ENCODE data around the gene ADGRV1.
A peak's percentile ranks its signal among the peaks of the same experiment; 100 is the strongest.

The ADGRV1 gene, protein sequence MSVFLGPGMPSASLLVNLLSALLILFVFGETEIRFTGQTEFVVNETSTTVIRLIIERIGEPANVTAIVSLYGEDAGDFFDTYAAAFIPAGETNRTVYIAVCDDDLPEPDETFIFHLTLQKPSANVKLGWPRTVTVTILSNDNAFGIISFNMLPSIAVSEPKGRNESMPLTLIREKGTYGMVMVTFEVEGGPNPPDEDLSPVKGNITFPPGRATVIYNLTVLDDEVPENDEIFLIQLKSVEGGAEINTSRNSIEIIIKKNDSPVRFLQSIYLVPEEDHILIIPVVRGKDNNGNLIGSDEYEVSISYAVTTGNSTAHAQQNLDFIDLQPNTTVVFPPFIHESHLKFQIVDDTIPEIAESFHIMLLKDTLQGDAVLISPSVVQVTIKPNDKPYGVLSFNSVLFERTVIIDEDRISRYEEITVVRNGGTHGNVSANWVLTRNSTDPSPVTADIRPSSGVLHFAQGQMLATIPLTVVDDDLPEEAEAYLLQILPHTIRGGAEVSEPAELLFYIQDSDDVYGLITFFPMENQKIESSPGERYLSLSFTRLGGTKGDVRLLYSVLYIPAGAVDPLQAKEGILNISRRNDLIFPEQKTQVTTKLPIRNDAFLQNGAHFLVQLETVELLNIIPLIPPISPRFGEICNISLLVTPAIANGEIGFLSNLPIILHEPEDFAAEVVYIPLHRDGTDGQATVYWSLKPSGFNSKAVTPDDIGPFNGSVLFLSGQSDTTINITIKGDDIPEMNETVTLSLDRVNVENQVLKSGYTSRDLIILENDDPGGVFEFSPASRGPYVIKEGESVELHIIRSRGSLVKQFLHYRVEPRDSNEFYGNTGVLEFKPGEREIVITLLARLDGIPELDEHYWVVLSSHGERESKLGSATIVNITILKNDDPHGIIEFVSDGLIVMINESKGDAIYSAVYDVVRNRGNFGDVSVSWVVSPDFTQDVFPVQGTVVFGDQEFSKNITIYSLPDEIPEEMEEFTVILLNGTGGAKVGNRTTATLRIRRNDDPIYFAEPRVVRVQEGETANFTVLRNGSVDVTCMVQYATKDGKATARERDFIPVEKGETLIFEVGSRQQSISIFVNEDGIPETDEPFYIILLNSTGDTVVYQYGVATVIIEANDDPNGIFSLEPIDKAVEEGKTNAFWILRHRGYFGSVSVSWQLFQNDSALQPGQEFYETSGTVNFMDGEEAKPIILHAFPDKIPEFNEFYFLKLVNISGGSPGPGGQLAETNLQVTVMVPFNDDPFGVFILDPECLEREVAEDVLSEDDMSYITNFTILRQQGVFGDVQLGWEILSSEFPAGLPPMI (N-terminal part only)

DNA sequence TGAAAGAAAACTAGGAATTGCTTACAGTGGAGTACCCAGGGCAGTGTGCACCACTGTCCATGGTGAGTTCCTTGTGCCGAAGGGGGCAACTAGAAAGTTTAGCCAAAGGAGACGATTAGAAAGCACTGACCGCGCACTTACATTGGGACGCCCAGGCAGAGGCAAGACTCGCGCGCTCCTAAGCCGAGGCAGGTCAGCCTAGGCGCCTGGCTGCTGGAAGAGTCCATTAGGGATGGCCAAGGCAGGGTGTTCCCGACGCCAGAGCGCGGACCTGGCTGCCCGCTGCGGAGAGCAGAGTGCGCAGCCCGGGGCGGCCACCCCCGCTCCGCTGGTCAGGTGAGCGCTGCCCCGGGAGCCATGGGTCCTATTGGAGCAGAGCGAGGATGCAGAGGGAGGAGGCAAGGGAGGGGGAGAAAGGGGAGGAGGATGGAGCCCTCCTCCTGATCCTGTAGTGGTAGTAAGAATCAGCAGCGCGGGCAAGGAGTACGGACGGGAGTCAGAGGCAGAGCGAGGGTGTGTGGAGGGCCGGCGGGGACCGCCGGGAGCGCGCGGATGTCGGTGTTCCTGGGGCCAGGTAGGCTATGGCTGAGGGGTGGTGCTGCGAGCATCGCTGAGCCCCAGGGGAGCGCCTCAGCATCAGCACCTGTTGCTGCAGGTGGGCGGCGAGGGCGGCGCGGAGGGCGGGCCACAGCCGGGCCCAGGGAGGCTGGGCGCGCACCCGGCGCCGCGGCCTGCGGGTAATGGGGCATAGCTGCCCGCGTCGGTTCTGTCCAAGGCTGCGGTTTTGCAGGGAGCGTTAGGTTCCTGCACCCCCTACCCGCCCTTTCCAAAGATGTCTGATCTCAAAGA is at the start of gene ADGRV1:
Gene ADGRV1 (plus strand): TSS at position 454 of the 849 bp plus-strand sequence. CDS start 99 bp downstream, at position 553.
- peak; percentile 89 for DNase-seq

- no peak for DNase-seq
Observed at GRCh38 chr5:90510438-90510837, 48.2 kb upstream of the ADGRV1 start.

GRCh38 chr5:90514520-90514919 is 44.1 kb upstream of the ADGRV1 start:
- DNase-seq: no peak

- no peak for DNase-seq
Observed at GRCh38 chr5:90518661-90519060, 39.9 kb upstream of the ADGRV1 start.

DNA sequence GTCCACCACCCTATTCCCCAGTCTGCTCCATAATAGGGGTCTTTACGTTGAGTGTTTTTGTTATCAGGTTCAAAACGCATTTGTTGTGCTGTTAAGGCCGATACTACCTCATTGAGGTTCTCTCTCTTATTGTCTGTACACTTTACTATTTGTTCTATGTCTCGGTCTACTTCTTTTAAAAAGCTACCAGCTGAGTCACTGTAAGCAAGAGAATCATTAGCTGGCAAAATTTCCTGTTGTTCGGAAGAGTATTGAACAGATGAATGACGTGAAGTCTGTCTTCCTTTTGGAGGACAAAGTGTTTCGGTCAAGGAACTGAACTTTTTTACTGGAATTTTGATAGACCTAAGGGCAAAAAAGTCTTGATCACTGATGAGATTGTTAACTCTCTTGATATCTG is 39.5 kb upstream of the ADGRV1 start:
- DNase-seq: no peak

GRCh38 chr5:90528601-90529193 is 29.9 kb upstream of the ADGRV1 start:
- DNase-seq: no peak

DNA sequence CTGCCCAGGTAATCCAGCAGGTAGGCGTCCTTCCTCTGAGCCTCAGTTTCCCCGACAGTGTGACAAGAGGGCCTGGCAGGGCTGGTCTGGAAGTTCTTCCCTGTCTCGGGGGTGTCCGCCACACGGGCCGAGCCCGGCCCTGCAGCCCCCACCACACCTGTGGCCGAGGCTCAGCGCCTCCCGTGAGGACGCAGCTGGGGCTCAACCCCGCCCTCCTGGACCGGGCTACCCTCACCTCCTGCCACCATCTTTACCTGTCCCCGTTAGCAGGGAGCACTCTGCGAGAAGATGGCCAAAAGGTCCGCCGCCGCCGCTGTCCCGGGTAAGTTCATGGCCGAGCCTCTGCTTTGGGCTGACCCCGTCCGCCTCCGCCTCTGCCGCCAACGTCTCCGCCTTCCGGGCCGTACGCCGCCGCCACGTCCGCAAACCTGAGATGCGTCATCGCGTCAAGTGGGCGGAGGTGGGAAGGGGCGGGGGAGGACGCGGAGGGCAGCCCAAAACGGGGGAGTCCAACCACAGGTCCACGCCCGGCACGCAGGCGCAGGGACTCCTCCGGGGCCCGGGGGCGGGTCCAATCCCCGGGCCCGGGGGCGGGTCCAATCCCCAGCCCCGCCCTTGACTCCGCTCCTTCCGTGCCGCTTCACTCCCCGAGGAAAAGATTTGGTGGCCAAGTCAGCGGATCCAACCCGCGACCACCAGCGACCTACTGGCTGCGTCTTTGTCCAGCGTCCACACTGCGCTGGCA is 29.2 kb upstream of the ADGRV1 start, which contains the start of gene LYSMD3:
Gene LYSMD3 (minus strand): TSS at position 391 of the 745 bp plus-strand sequence. CDS start 4,295 bp downstream, outside the sequence.
- DNase-seq: peak; percentile 80

DNA sequence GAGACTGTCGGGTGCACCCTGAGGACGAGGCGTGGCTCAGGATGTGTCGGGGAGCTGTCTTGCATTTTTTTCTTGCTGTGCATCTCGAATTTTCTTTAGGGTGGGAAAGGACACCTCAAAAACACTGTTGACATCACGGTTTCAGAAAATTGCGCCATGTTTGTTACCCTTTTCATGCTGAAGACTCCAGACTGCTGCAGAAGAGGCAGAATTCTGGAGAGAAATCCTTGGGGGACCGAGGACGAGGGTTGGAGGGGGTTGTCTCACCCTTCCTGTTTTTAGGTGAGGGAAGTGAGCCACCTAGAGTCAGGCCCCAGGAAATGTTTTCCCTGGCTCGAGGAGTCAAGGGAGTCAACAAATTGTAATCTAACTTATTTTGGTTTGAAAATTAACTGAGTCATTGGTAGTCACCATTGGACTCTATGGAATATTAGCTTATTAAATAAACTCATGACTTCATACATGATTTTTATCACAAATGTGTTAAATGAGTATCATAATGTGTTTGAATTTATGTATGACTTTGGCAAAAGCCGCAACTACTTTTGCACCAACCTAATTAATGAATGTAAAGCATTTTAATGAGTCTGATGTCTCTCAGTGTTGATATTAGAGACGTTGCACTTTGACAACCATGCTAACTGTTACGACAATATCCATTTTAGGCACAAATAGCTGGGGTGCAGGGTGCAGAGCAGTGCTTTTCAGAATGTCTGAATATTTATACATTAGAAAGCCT is 28.5 kb upstream of the ADGRV1 start:
- DNase-seq: no peak

- no peak for DNase-seq
Observed at GRCh38 chr5:90530736-90531487, 27.7 kb upstream of the ADGRV1 start.

DNA sequence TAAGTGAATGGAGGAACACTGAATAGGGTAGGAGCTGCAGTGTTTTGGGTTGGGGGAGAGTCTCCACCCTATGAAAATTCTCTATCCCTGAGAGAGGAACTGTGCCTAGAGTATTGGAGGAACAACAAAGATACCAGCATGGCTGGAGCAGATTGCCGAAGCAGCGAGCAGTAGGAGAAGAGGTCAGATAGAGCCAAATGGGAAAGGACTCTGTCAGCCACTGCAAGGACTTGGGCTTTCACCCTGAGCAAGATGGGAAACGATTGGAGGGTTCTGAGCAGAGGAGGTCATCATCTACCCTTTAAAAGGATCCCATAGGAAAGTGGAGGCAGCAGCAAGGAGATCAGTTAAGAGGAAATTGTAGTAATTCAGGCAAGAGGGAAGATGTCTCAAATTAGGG is 24.8 kb upstream of the ADGRV1 start:
- DNase-seq: no peak

DNA sequence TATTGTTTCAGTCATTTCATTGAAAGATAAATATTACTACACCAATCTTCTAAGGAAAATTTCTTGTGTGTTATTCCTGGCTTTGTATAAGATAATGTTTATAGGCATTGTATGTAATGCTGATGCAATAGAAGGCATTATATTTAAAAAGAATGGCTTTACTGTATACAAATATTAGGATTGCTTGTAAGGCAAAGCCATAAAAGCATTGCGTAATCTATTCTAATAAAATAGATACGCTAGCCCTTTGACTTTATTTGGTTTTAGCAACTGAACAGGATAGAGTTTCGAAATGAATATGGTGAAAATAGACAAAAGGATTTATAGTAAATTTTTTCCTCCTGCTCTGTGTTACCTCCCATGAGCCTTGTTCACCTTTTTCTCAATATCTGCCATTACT is 23.7 kb upstream of the ADGRV1 start:
- DNase-seq: no peak

DNA sequence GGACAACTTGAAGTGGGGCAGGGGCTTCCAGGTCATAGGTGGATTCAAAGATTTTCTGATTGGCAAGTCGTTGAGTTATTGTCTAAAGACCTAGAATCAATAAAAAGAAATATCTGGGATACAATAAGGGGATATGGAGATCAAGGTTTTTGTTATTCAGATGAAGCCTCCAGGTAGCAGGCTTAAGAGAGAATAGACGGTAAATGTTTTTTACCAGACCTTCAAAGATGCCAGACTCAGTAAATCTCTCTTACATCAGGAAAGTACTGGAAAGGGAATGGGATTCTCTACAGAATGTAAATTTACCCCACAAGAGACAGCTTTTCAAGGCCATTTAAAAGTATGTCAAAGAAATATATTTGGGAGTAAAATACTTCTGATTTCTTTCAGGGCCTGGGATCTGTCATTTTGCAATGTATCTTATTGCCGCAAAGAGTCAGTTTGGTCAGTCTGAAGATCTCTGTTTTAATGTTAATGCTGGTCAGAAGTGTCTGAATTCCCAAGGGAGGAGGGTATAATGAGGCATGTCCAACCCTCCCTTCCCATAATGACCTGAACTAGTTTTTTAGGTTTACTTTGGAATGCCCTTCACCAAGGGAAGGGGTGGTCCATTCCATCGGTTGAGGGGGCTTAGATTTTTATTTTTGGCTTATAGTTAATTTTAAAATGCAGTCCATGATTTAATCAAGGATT is 15.6 kb upstream of the ADGRV1 start:
- no peak for DNase-seq

DNA sequence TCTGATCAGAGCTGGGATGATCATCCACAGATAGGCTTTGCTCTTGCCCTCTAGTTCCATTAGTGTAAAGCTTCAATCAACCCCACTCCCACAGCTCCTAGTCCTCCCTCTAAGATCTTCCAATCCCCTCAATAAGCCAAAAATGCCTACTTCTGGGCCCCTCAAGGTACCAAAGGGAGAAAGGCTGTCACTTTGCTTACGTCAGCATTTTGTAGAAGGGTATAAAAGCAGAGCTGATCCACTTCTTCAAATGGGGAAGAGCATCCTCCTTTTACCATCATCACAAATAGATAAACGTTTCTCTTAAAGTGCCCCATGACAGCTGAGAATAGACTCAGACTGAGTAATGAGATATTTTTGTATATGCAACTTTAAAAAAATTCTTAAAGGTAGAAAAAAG is 13.1 kb upstream of the ADGRV1 start:
- no peak for DNase-seq

DNA sequence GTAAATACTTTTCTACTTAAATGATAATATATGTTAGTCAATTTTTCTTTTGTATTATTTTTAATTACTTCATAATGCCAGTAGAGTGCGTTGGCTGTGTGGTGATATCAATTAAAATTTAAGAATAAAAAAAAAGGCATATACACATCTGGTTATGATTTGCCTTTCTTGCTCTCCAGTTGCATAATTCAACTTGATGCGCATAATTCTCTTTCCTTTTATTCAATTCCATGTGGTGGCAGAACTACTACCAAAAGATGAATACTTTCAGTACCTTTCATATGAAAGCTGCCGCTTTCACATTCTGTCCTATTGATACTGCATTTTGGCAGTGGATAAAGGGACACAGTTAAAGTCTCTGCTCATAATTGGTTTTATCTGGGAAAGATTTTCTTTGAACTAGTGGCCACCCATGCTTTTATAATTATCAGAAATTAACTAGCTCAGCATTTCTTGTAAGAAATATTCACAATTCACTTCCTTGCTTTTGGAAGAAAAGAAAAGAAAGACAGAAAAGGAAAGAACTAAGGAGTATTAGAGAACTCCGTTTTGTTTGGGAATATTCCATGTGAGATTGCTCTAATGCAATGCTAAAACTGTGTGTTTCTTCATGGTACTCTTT is 12.3 kb upstream of the ADGRV1 start:
- no peak for DNase-seq

DNA sequence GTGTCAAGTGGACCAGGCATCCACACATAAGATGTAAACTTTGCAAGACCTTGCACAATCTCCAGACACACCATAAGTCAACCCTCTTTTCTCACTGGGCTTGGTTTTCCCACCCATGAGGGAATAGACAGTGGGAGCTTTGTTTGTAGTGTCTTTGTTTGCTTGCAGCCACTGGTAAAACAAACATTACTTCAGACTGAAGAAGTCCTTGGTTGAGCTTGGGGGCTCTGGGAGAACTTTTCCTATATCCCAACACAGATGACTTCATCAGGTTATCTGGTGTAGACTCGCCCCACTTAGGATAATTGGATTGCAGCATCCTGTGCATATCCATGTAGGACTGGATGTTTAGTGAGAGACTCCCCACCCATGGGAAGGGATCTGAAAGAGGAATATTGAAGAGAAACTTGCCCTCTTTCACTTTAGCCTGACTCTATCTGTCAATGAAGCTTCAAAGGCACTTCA is 11.5 kb upstream of the ADGRV1 start:
- no peak for DNase-seq

DNA sequence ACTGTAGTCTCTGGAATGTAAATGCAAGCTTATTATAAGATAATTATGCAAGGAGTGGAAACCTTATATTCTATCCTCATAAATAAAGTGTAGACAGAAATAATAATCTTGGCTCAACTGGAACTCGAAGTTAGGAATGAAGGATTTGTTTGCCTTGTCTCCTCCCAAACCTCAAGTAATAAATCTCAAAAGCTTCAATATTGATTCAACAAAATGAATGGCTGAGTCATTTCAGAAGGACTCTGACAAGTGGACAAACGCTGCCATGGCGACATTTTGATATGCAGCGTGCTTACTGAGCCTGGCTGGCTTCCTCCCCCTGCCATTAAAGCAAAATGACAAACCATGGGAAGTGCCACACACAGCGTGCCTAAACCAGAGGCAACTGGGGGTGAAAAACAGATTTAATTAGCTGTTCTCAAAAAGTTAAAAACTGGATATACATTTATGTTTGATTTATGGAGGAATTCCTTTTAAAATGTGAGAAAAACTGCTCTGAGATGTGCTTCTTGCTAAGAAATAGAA is 10.5 kb upstream of the ADGRV1 start:
- DNase-seq: peak; percentile 45

GRCh38 chr5:90549223-90549622 is 9.4 kb upstream of the ADGRV1 start:
- no peak for DNase-seq

Measured in DMS79 (cell line).